Bronchial epithelial cell (primary cell): ENCODE results near the gene MTURN. TPM values are rescaled to one million over a fixed set of nuclear protein-coding genes. Genes with fewer than 3 reads are reported as not detected.

ENCODE experiments used
- DNase-seq: peaks from one replicate; pipeline ENCODE4 v3.0.0-alpha.2; 2010; ENCODE audit warnings: low read depth
- FAIRE-seq: peaks from 2 replicates; lab custom pipeline; 2011; peaks lifted over from hg19 to GRCh38; lab: Jason Lieb, UNC
- H3K27me3 ChIP-seq: 2 replicates; pipeline ENCODE4 v1.5.1; 2011; ENCODE audit warnings: low read length; ENCODE audit not compliant: control insufficient read depth, insufficient read depth
- H3K36me3 ChIP-seq: 2 replicates; pipeline ENCODE4 v1.5.1; 2011; ENCODE audit warnings: low read length; ENCODE audit not compliant: control insufficient read depth, insufficient read depth
- H3K4me3 ChIP-seq: 2 replicates; pipeline ENCODE4 v1.5.1; 2011; ENCODE audit warnings: mild to moderate bottlenecking, low read depth, low read length, control low read depth
- total RNA-seq: library from RNA; depleted of rRNA; stranded (reverse); fragments of >200 nt; gene quantifications from 2 replicates; pipeline ENCODE4 v1.2.1, GENCODE V29; 2014
- TF ChIP-seq, protein P1 (sequence below): IDR thresholded peaks from 2 replicates; pipeline ENCODE4 v1.5.1; 2011; ENCODE audit warnings: mild to moderate bottlenecking, moderate library complexity, low read length, control low read depth, inconsistent platforms; ENCODE audit not compliant: insufficient read depth, severe bottlenecking

MTURN gene
- total RNA-seq, 1 donor from 2014 or later: 43.7 TPM

- Histone ChIP-seq H3K27me3 (no peaks in the 10 kb centered on the region), H3K36me3 (peaks cover 14% of the 10 kb centered on the region), H3K4me3 (no peak overlapping the region)
- DNase-seq (peak; percentile 59), FAIRE-seq (no peak)
- TF ChIP-seq, protein P1, sequence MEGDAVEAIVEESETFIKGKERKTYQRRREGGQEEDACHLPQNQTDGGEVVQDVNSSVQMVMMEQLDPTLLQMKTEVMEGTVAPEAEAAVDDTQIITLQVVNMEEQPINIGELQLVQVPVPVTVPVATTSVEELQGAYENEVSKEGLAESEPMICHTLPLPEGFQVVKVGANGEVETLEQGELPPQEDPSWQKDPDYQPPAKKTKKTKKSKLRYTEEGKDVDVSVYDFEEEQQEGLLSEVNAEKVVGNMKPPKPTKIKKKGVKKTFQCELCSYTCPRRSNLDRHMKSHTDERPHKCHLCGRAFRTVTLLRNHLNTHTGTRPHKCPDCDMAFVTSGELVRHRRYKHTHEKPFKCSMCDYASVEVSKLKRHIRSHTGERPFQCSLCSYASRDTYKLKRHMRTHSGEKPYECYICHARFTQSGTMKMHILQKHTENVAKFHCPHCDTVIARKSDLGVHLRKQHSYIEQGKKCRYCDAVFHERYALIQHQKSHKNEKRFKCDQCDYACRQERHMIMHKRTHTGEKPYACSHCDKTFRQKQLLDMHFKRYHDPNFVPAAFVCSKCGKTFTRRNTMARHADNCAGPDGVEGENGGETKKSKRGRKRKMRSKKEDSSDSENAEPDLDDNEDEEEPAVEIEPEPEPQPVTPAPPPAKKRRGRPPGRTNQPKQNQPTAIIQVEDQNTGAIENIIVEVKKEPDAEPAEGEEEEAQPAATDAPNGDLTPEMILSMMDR: no peak
Observed at GRCh38 chr7:30148951-30149459, 14.2 kb downstream of the MTURN start.

DNA sequence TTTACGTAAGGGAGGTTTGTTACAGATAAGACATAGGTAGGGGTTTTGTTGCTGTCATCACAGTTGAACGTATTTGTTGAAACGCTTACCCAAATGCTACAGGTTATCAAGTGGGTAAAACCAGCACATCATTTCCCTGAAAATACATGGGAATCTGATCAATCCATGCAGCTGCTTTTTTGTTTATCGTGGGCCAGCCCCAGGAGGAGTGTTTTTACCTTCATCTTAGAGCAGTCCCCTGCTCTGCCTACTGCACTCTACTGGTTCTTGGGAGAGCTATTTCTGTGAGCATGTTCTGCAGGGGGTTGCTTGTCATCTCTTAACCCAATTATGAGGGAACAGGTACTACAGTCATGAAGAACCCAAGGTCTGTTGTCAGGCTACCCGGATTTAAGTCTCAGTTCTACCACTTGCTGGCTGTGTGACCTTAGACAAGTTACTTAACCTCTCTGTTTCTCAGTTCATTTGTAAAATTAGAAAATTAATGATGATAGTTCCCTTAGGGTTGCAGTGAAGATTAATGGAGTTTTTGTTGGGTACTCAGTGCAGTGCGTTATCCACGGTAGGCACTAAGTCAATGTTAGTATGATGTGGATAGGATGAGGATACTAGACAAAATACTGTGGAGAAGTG lies 15.0 kb downstream of the MTURN start:
- H3K27me3 ChIP-seq: no peaks in the 10 kb centered on the region
- TF ChIP-seq, protein P1: no peak
- FAIRE-seq (no peak), DNase-seq (no peak)
- peaks cover 14% of the 10 kb centered on the region for H3K36me3 ChIP-seq
- no peak overlapping the region for H3K4me3 ChIP-seq

DNA sequence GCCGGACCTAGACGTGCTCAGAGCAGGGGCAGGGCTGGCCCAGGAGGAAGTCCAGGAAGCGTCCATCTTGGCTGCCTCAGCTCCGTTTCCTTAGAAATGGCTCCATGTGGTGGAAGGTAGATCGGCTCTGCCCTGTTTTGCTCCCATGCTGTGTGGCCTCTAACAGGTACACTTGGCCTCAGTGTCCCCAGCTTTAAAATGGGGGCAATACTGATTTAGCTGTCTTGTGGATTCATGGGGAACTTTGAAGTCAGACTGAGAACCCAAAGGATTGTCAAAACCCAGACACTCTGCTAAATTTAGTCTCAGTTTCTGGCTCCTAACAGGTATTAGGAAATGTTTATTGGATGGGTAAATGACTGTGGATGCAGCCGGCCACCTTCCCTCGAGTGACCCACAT lies 15.9 kb downstream of the MTURN start:
- no peak for FAIRE-seq
- TF ChIP-seq, protein P1: no peak
- DNase-seq: no peak

DNA sequence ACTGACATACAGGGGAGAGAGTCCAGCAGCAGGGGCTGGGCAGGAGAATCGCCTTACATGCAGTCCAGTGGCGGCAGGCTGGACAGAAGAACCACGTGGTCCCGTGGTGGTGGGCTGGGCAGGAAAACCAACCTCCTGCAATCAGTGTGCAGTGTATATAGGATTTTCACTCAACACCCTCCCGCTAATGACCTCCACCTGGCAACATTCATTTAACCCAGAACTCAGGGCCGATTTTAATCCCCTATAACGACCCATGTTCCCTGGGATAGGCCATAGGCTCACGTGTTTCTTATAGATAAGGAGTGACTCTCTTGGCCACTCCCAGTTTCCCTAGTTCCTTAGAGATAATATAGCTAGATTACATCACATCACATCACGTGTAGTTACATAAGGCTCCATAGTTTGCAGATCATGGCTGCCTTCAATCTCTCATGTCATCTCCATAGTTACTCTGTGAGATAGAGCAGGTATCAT lies 19.4 kb downstream of the MTURN start:
- no peak for DNase-seq
- TF ChIP-seq, protein P1: no peak
- H3K36me3 ChIP-seq: peaks cover 10% of the 10 kb centered on the region
- H3K27me3 ChIP-seq: no peaks in the 10 kb centered on the region
- no peak overlapping the region for H3K4me3 ChIP-seq
- no peak for FAIRE-seq

More for the DNA sequence above, 15.9 kb downstream of the MTURN start:
- Histone ChIP-seq H3K27me3 (no peaks in the 10 kb centered on the region), H3K36me3 (peaks cover 14% of the 10 kb centered on the region), H3K4me3 (no peak overlapping the region)

GRCh38 chr7:30155481-30155880 lies 20.7 kb downstream of the MTURN start:
- DNase-seq (no peak), FAIRE-seq (no peak)
- H3K27me3 ChIP-seq: no peaks in the 10 kb centered on the region
- peaks cover 10% of the 10 kb centered on the region for H3K36me3 ChIP-seq
- H3K4me3 ChIP-seq: no peak overlapping the region
- TF ChIP-seq, protein P1: no peak

GRCh38 chr7:30157204-30157603 lies 22.4 kb downstream of the MTURN start:
- TF ChIP-seq, protein P1: no peak
- Histone ChIP-seq H3K4me3 (no peak overlapping the region), H3K27me3 (no peaks in the 10 kb centered on the region), H3K36me3 (peaks cover 6% of the 10 kb centered on the region)
- FAIRE-seq: no peak
- no peak for DNase-seq
